ENCODE measurements around the gene SKAP2. TPM values are rescaled to one million over a fixed set of nuclear protein-coding genes. Genes with fewer than 3 reads are reported as not detected.

The SKAP2 gene
- total RNA-seq, 1 donor = 19.5 TPM

DNA sequence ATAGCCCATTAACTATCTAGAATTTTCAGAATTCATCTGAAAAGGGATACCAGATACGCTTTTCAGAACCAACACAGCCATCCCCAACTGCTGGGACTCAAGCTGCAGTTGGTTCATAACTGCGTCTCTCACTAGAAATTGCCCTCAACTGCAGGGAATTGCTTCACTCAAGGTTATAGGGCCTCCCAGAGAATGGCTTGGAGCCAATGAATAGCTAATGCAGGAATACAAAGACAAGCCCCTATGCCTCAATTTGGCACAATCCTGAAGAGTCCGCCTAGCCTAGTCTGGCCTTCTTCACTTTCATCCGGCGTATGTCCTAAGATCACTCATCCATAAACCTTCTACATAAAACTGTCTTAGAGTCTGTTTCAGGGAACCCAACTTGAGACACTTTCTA is 164.0 kb downstream of the SKAP2 start:
- Histone ChIP-seq H4K20me1 (ENCODE audit: insufficient read depth, low read length) (no peaks in the 10 kb centered on the region), H3K9me3 (ENCODE audit: low read depth, low read length) (no peaks in the 10 kb centered on the region), H3K27me3 (ENCODE audit: insufficient read depth, low read length) (no peaks in the 10 kb centered on the region), H3K79me2 (ENCODE audit: insufficient read depth, low read length) (no peaks in the 10 kb centered on the region), H3K36me3 (ENCODE audit: insufficient read depth, low read length) (no peaks in the 10 kb centered on the region), H3K4me1 (ENCODE audit: insufficient read depth, low read length) (peaks cover 16% of the 10 kb centered on the region), H3K4me2 (ENCODE audit: insufficient read depth, low read length) (no peak overlapping the region), H2AFZ (ENCODE audit: low read length) (no peak overlapping the region), H3K27ac (ENCODE audit: low read depth, low read length) (no peak overlapping the region), H3K4me3 (ENCODE audit: insufficient read depth, low read length) (no peak overlapping the region)
- TF ChIP-seq, protein P1, sequence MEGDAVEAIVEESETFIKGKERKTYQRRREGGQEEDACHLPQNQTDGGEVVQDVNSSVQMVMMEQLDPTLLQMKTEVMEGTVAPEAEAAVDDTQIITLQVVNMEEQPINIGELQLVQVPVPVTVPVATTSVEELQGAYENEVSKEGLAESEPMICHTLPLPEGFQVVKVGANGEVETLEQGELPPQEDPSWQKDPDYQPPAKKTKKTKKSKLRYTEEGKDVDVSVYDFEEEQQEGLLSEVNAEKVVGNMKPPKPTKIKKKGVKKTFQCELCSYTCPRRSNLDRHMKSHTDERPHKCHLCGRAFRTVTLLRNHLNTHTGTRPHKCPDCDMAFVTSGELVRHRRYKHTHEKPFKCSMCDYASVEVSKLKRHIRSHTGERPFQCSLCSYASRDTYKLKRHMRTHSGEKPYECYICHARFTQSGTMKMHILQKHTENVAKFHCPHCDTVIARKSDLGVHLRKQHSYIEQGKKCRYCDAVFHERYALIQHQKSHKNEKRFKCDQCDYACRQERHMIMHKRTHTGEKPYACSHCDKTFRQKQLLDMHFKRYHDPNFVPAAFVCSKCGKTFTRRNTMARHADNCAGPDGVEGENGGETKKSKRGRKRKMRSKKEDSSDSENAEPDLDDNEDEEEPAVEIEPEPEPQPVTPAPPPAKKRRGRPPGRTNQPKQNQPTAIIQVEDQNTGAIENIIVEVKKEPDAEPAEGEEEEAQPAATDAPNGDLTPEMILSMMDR (IDR thresholded peaks at IDR 0.05; ENCODE audit: extremely low read depth, low read depth, low read length) = no peak
- no peak for DNase-seq (ENCODE audit: insufficient read length, low spot score, missing footprints)

DNA sequence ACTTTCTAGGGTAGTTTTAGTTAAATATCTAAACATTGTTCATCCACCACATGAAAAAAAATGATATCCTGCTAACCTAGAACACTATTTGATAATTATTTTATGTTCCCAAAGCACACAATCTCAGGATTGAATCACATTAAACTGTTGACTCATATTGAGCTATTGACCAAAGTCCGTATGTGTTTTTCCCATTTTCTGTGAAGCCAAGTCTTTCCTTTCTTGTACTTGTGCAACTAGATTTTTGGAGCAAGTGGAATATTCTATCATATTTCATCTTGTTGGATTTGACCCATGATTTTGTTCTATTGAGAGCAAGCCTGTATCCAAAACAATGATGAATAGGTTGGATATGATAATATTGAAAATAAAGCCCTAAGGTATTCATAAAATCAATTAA is 164.6 kb downstream of the SKAP2 start:
- no peaks in the 10 kb centered on the region for H3K9me3 ChIP-seq (ENCODE audit: low read depth, low read length)
- TF ChIP-seq, protein P1 (IDR thresholded peaks at IDR 0.05; ENCODE audit: extremely low read depth, low read depth, low read length) = no peak
- H3K27me3 ChIP-seq (ENCODE audit: insufficient read depth, low read length) = no peaks in the 10 kb centered on the region
- no peak overlapping the region for H2AFZ ChIP-seq (ENCODE audit: low read length)
- no peaks in the 10 kb centered on the region for H3K79me2 ChIP-seq (ENCODE audit: insufficient read depth, low read length)
- no peak for DNase-seq (ENCODE audit: insufficient read length, low spot score, missing footprints)
- H3K36me3 ChIP-seq (ENCODE audit: insufficient read depth, low read length) = no peaks in the 10 kb centered on the region
- H3K4me1 ChIP-seq (ENCODE audit: insufficient read depth, low read length) = peaks cover 10% of the 10 kb centered on the region
- no peak overlapping the region for H3K4me3 ChIP-seq (ENCODE audit: insufficient read depth, low read length)
- no peaks in the 10 kb centered on the region for H4K20me1 ChIP-seq (ENCODE audit: insufficient read depth, low read length)
- no peak overlapping the region for H3K4me2 ChIP-seq (ENCODE audit: insufficient read depth, low read length)
- no peak overlapping the region for H3K27ac ChIP-seq (ENCODE audit: low read depth, low read length)

DNA sequence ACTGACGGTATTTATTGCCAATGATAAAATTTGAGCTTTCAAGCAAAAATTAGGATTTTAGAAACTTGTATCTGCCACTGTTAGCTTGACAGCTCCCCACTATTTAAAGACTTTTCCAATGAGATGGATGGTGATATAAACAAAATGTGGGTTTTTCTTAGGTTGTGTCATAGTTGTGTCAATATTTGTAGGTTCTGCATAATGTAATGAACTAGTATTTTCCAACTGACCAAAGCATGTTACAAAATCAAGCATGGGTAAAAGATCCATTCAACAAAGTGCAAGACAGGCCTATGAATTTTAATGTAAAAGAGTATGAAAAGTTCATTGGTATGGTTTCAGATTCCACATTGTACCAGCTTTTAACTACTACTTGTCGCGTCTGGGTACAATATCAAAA is 165.6 kb downstream of the SKAP2 start:
- H3K4me3 ChIP-seq (ENCODE audit: insufficient read depth, low read length) = no peak overlapping the region
- no peak for DNase-seq (ENCODE audit: insufficient read length, low spot score, missing footprints)
- peaks cover under 1% of the 10 kb centered on the region for H3K4me1 ChIP-seq (ENCODE audit: insufficient read depth, low read length)
- no peaks in the 10 kb centered on the region for H3K27me3 ChIP-seq (ENCODE audit: insufficient read depth, low read length)
- H3K79me2 ChIP-seq (ENCODE audit: insufficient read depth, low read length) = no peaks in the 10 kb centered on the region
- TF ChIP-seq, protein P1 (IDR thresholded peaks at IDR 0.05; ENCODE audit: extremely low read depth, low read depth, low read length) = no peak
- H3K27ac ChIP-seq (ENCODE audit: low read depth, low read length) = no peak overlapping the region
- H3K9me3 ChIP-seq (ENCODE audit: low read depth, low read length) = no peaks in the 10 kb centered on the region
- no peak overlapping the region for H2AFZ ChIP-seq (ENCODE audit: low read length)
- H3K36me3 ChIP-seq (ENCODE audit: insufficient read depth, low read length) = no peaks in the 10 kb centered on the region
- H4K20me1 ChIP-seq (ENCODE audit: insufficient read depth, low read length) = no peaks in the 10 kb centered on the region
- H3K4me2 ChIP-seq (ENCODE audit: insufficient read depth, low read length) = no peak overlapping the region

DNA sequence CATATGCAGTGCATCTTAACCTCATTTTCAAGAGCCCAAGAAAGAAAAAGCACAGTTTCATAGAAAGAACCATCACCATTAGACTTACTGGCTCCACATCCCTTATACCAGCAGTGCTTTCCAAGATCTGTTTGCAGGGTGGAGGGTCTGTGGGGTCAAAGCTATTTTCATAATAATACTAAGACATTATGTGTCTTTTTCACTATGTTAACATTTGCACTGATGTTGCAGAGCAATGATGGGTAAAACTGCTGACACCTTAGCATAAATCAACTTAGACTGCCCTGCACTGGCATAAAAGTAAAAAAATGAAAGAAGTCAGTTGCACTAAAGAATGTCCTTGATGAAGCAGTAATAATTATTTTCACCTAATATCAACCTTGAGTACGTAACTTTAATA is 166.2 kb downstream of the SKAP2 start:
- Histone ChIP-seq H3K27me3 (ENCODE audit: insufficient read depth, low read length) (no peaks in the 10 kb centered on the region), H4K20me1 (ENCODE audit: insufficient read depth, low read length) (no peaks in the 10 kb centered on the region), H3K4me1 (ENCODE audit: insufficient read depth, low read length) (no peaks in the 10 kb centered on the region), H3K4me3 (ENCODE audit: insufficient read depth, low read length) (no peak overlapping the region), H3K27ac (ENCODE audit: low read depth, low read length) (no peak overlapping the region), H3K4me2 (ENCODE audit: insufficient read depth, low read length) (no peak overlapping the region), H2AFZ (ENCODE audit: low read length) (no peak overlapping the region), H3K79me2 (ENCODE audit: insufficient read depth, low read length) (no peaks in the 10 kb centered on the region), H3K36me3 (ENCODE audit: insufficient read depth, low read length) (no peaks in the 10 kb centered on the region), H3K9me3 (ENCODE audit: low read depth, low read length) (no peaks in the 10 kb centered on the region)
- no peak for DNase-seq (ENCODE audit: insufficient read length, low spot score, missing footprints)
- TF ChIP-seq, protein P1 (IDR thresholded peaks at IDR 0.05; ENCODE audit: extremely low read depth, low read depth, low read length) = no peak

Measured in osteoblast (primary cell).